Suprapubic skin (tissue), 4 donors: Measurements from ENCODE around the gene U2AF1.
"Not testable (repeated sequence)": the region's sequence is repeated elsewhere in the genome, so short reads cannot be mapped to it uniquely, and the experiment has no call there.

ENCODE experiments used
- CTCF ChIP-seq, 2 donors: fragments of 200-600 bp in 1 of 2; fragments of 450-650 bp in 1 of 2; sonication (generic) in 1 of 2; IDR thresholded peaks; one replicate each; pipeline ENCODE4 v1.5.1; 2016 to 2019; ENCODE audit warnings: antibody characterized with exemption in 2 of 2, mild to moderate bottlenecking in 1 of 2, moderate library complexity in 1 of 2
- POLR2A ChIP-seq, 2 donors: fragments of 450-650 bp; IDR thresholded peaks; one replicate each; pipeline ENCODE4 v1.6.1; 2017; ENCODE audit warnings: antibody characterized with exemption in 2 of 2, mild to moderate bottlenecking in 2 of 2, moderate library complexity in 2 of 2
- POLR2AphosphoS5 ChIP-seq, 3 donors: sonication (generic); formaldehyde crosslinking; IDR thresholded peaks; one replicate each; pipeline ENCODE4 v1.6.1; 2017; ENCODE audit warnings: antibody characterized with exemption in 3 of 3

GRCh38 chr21:43076643-43077042 lies 30.7 kb downstream of the U2AF1 start:
- TF ChIP-seq CTCF, POLR2A, POLR2AphosphoS5 (IDR thresholded peaks at IDR 0.05): not testable (repeated sequence)
